Left lung (tissue), 10 donors: ENCODE results near the gene GRIN1. TPM values are rescaled to one million over a fixed set of nuclear protein-coding genes. Genes with fewer than 3 reads are reported as not detected.

Experiments
- ATAC-seq: fragments of 200-7000 bp; cut with Tn5 transposase; one replicate; pipeline ENCODE4 v1.9.1; 2020; ENCODE audit warnings: moderate library complexity
- DNase-seq, 4 donors: peaks; one replicate each; pipeline ENCODE4 v3.0.0-alpha.2; 2013 to 2020
- H3K27ac ChIP-seq, 2 donors: fragments of 200-600 bp; sonication (generic) in 1 of 2; one replicate each; pipeline versions ENCODE4 v1.5.0 to v1.8.0; 2020 to 2021
- H3K27me3 ChIP-seq, 2 donors: fragments of 200-600 bp; sonication (generic) in 1 of 2; one replicate each; pipeline versions ENCODE4 v1.5.0 to v1.8.0; 2020 to 2021
- H3K36me3 ChIP-seq, 2 donors: fragments of 200-600 bp; sonication (generic) in 1 of 2; one replicate each; pipeline versions ENCODE4 v1.5.0 to v1.8.0; 2020 to 2021
- H3K4me1 ChIP-seq, 2 donors: fragments of 200-600 bp; one replicate each; pipeline ENCODE4 v1.8.0; 2021
- H3K4me3 ChIP-seq, 2 donors: fragments of 200-600 bp; sonication (generic) in 1 of 2; one replicate each; pipeline versions ENCODE4 v1.5.0 to v1.8.0; 2020 to 2021; ENCODE audit warnings: mild to moderate bottlenecking in 1 of 2
- H3K9me3 ChIP-seq, 2 donors: fragments of 200-600 bp; sonication (generic) in 1 of 2; one replicate each; pipeline versions ENCODE4 v1.5.0 to v1.8.0; 2020 to 2021
- CTCF ChIP-seq, 2 donors: fragments of 200-600 bp; sonication (generic) in 1 of 2; IDR thresholded peaks; one replicate each; pipeline versions ENCODE4 v1.5.0 to v1.8.0; 2021; ENCODE audit warnings: antibody characterized with exemption in 2 of 2
- intact Hi-C, 2 donors: fragments of 100-400 bp; cut with DNase I; formaldehyde crosslinking; loops; one replicate each; pipeline versions ENCODE4 v1.11.2 to v1.14.2; 2022
- polyA plus RNA-seq, 6 donors: library from polyadenylated mRNA; unstranded; fragments of 120-200 nt; gene quantifications; one replicate each; pipeline ENCODE4 v1.2.1, GENCODE V29; 2013; ENCODE audit not compliant: insufficient read length in 6 of 6
- total RNA-seq, 2 donors: library from RNA; stranded (reverse); fragmentation: NEBNext Ultra II Directional; extraction: Animal tissue kit (Norgen Biotek cat#: 25700); gene quantifications; one replicate each; pipeline ENCODE4 v1.2.1, GENCODE V29; 2021
- donor health status: DM: no; HTN: yes; CAD: no.
- donor health status: DM: no; HTN: no; CAD: no.

GRIN1 gene
- total and polyA plus RNA-seq, 8 donors = 0.15 to 0.55 (median 0.28) TPM

GRCh38 chr9:137192448-137192780 lies 53.5 kb downstream of the GRIN1 start:
- peaks cover 18 to 41% of the 10 kb centered on the region in 2 donors for H3K4me1 ChIP-seq
- H3K27me3 ChIP-seq = no peaks in the 10 kb centered on the region
- no peak for DNase-seq
- ATAC-seq = no peak
- no peak overlapping the region for H3K4me3 ChIP-seq
- H3K9me3 ChIP-seq = no peaks in the 10 kb centered on the region
- H3K27ac ChIP-seq = no peak overlapping the region
- peaks cover 0 to 28% of the 10 kb centered on the region in 2 donors for H3K36me3 ChIP-seq
- no peak for TF ChIP-seq CTCF (IDR thresholded peaks at IDR 0.05)
- intact Hi-C loops = no loop called here

GRCh38 chr9:137192859-137193258 lies 53.9 kb downstream of the GRIN1 start:
- DNase-seq (no peak), ATAC-seq (no peak)
- Histone ChIP-seq H3K9me3 (no peaks in the 10 kb centered on the region), H3K27ac (no peak overlapping the region), H3K27me3 (no peaks in the 10 kb centered on the region), H3K4me3 (no peak overlapping the region), H3K4me1 (peaks cover 14 to 41% of the 10 kb centered on the region in 2 donors), H3K36me3 (peaks cover 0 to 27% of the 10 kb centered on the region in 2 donors)
- no peak for TF ChIP-seq CTCF (IDR thresholded peaks at IDR 0.05)
- intact Hi-C loops = no loop called here

- DNase-seq = no peak
- TF ChIP-seq CTCF (IDR thresholded peaks at IDR 0.05) = no peak
- H3K27me3 ChIP-seq = no peaks in the 10 kb centered on the region
- H3K36me3 ChIP-seq = peaks cover 0 to 27% of the 10 kb centered on the region in 2 donors
- intact Hi-C loops = no loop called here
- no peak overlapping the region for H3K27ac ChIP-seq
- no peaks in the 10 kb centered on the region for H3K9me3 ChIP-seq
- H3K4me3 ChIP-seq = no peak overlapping the region
- peaks cover 17 to 48% of the 10 kb centered on the region in 2 donors for H3K4me1 ChIP-seq
- ATAC-seq = no peak
Observed at GRCh38 chr9:137193771-137194170, 54.8 kb downstream of the GRIN1 start.

GRCh38 chr9:137194388-137194787 lies 55.4 kb downstream of the GRIN1 start:
- Histone ChIP-seq H3K4me1 (peaks cover 19 to 50% of the 10 kb centered on the region in 2 donors), H3K4me3 (no peak overlapping the region), H3K36me3 (peaks cover 0 to 27% of the 10 kb centered on the region in 2 donors), H3K9me3 (no peaks in the 10 kb centered on the region), H3K27ac (no peak overlapping the region), H3K27me3 (peaks cover 0 to under 1% of the 10 kb centered on the region in 2 donors)
- TF ChIP-seq CTCF (IDR thresholded peaks at IDR 0.05) = no peak
- DNase-seq = no peak
- intact Hi-C loops = no loop called here
- no peak for ATAC-seq

GRCh38 chr9:137194909-137195308 lies 56.0 kb downstream of the GRIN1 start:
- ATAC-seq = no peak
- no peak overlapping the region for H3K27ac ChIP-seq
- H3K4me1 ChIP-seq = peaks cover 17 to 50% of the 10 kb centered on the region in 2 donors

More at GRCh38 chr9:137194909-137195308, 56.0 kb downstream of the GRIN1 start:
- no peaks in the 10 kb centered on the region for H3K9me3 ChIP-seq
- TF ChIP-seq CTCF (IDR thresholded peaks at IDR 0.05) = no peak
- peaks cover 0 to 25% of the 10 kb centered on the region in 2 donors for H3K36me3 ChIP-seq
- H3K27me3 ChIP-seq = peaks cover 0 to 5% of the 10 kb centered on the region in 2 donors
- intact Hi-C loops = no loop called here
- no peak overlapping the region for H3K4me3 ChIP-seq
- DNase-seq = no peak
